ENCODE results near the gene SOX1.

Gene SOX1

DNA sequence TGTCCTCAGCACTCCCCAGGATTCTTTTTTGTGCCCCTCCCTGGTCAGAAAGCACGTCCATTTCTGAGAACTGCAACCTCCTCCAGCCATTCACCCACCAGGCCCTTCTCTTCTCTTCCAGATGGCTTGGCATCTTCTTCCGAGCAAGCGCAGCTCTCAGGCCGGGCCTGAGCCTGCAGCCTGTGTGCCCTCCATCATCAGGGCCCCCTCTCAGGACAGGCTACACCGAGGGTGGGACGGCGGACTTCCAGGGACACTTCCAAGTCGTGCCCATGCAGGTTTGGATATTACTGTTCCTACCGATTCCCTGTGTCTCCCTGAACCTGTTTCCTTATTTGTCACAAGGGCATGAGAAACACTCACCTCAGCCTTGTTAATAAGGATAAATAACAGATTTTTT lies 28.4 kb downstream of the SOX1 start:
- ChIA-PET CTCF (no interaction called here), POLR2A (no interaction called here)

DNA sequence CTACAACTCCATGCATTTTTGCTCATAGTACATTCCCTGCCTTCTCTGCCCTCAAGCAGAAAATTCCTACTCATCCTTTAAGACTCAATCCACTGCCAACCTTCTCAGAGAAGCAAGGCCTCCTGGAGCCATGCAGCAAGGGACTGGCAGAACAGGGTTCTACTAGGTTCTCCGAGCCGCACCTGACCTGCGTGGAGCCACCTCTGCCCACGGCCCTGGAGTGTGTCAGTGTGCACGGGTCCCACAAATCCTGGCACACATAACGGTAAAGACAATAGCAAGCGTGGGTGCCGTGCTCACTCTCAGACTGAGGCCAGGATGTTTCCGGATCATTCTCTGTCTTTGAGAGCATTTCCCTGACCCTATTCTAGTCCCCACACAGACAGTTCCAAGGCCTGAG lies 30.0 kb downstream of the SOX1 start:
- Histone ChIP-seq H3K36me3 (ENCODE audit: control insufficient read depth in 2 of 2, insufficient read depth in 1 of 2, low read length in 2 of 2) (no peaks in the 10 kb centered on the region), H3K27ac (ENCODE audit: extremely low read depth, low read depth, low read length) (no peak overlapping the region), H3K4me3 (ENCODE audit: low read depth, low read length) (no peak overlapping the region), H3K4me1 (ENCODE audit: control insufficient read depth, insufficient read depth, low read length) (no peaks in the 10 kb centered on the region; the same call in 1 of the 2 replicates), H3K9me3 (ENCODE audit: control insufficient read depth, insufficient read depth, low read depth, low read length) (no peaks in the 10 kb centered on the region)
- TF ChIP-seq FEZF1 (tag by site-specific recombination; IDR thresholded peaks at IDR 0.05) = no peak
- TF ChIP-seq, protein P1, sequence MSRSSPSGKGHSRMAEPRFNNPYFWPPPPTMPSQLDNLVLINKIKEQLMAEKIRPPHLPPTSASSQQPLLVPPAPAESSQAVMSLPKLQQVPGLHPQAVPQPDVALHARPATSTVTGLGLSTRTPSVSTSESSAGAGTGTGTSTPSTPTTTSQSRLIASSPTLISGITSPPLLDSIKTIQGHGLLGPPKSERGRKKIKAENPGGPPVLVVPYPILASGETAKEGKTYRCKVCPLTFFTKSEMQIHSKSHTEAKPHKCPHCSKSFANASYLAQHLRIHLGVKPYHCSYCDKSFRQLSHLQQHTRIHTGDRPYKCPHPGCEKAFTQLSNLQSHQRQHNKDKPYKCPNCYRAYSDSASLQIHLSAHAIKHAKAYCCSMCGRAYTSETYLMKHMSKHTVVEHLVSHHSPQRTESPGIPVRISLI (tag by site-specific recombination; IDR thresholded peaks at IDR 0.05) = no peak
- TF ChIP-seq ZNF2 (tag by site-specific recombination; IDR thresholded peaks at IDR 0.05) = no peak
- TF ChIP-seq ZNF473 (tag by site-specific recombination; IDR thresholded peaks at IDR 0.05) = no peak
- no peak for TF ChIP-seq ZNF292 (tag by site-specific recombination; IDR thresholded peaks at IDR 0.05; ENCODE audit: borderline replicate concordance, low read depth)
- no peak for TF ChIP-seq ZNF600 (tag by site-specific recombination; IDR thresholded peaks at IDR 0.05)
- TF ChIP-seq ZFP37 (tag by site-specific recombination; IDR thresholded peaks at IDR 0.05) = no peak
- no peak for TF ChIP-seq ZNF398 (tag by site-specific recombination; IDR thresholded peaks at IDR 0.05)
- TF ChIP-seq ZNF510 (tag by site-specific recombination; IDR thresholded peaks at IDR 0.05; ENCODE audit: insufficient replicate concordance) = no peak
- TF ChIP-seq ZNF692 (tag by site-specific recombination; IDR thresholded peaks at IDR 0.05) = no peak
- ChIA-PET CTCF (no interaction called here), POLR2A (no interaction called here)

More for the DNA sequence above, 28.4 kb downstream of the SOX1 start:
- H3K27ac ChIP-seq (ENCODE audit: extremely low read depth, low read depth, low read length) = no peak overlapping the region
- H3K4me1 ChIP-seq (ENCODE audit: control insufficient read depth, insufficient read depth, low read length) = no peaks in the 10 kb centered on the region
- TF ChIP-seq GLIS1 (tag by site-specific recombination; IDR thresholded peaks at IDR 0.05) (no peak), ZNF138 (tag by site-specific recombination; IDR thresholded peaks at IDR 0.05; ENCODE audit: borderline replicate concordance) (no peak), OSR2 (tag by site-specific recombination; IDR thresholded peaks at IDR 0.05) (no peak), ZBTB20 (tag by site-specific recombination; IDR thresholded peaks at IDR 0.05) (no peak)
- H3K4me3 ChIP-seq (ENCODE audit: low read depth, low read length) = no peak overlapping the region
- H3K9me3 ChIP-seq (ENCODE audit: control insufficient read depth, insufficient read depth, low read depth, low read length) = no peaks in the 10 kb centered on the region
- H3K36me3 ChIP-seq (ENCODE audit: control insufficient read depth in 2 of 2, insufficient read depth in 1 of 2, low read length in 2 of 2) = no peaks in the 10 kb centered on the region

- no peaks in the 10 kb centered on the region for H3K36me3 ChIP-seq (ENCODE audit: control insufficient read depth in 2 of 2, insufficient read depth in 1 of 2, low read length in 2 of 2)
- POLR2A ChIA-PET = no interaction called here
- CTCF ChIA-PET = interaction anchor here (0.7 kb wide), 1 partner anchor 169 kb away, joined by 3 read pairs; no protein-coding TSS in a partner anchor
- H3K4me3 ChIP-seq (ENCODE audit: low read depth, low read length) = no peak overlapping the region
- no peak overlapping the region for H3K27ac ChIP-seq (ENCODE audit: extremely low read depth, low read depth, low read length)
- peaks cover 3% of the 10 kb centered on the region for H3K4me1 ChIP-seq (ENCODE audit: control insufficient read depth, insufficient read depth, low read length)
- no peaks in the 10 kb centered on the region for H3K9me3 ChIP-seq (ENCODE audit: control insufficient read depth, insufficient read depth, low read depth, low read length)
- peak; percentile 21; the same call in 1 of the 2 replicates for TF ChIP-seq IKZF3 (tag by site-specific recombination; IDR thresholded peaks at IDR 0.05)
- TF ChIP-seq, protein P2, sequence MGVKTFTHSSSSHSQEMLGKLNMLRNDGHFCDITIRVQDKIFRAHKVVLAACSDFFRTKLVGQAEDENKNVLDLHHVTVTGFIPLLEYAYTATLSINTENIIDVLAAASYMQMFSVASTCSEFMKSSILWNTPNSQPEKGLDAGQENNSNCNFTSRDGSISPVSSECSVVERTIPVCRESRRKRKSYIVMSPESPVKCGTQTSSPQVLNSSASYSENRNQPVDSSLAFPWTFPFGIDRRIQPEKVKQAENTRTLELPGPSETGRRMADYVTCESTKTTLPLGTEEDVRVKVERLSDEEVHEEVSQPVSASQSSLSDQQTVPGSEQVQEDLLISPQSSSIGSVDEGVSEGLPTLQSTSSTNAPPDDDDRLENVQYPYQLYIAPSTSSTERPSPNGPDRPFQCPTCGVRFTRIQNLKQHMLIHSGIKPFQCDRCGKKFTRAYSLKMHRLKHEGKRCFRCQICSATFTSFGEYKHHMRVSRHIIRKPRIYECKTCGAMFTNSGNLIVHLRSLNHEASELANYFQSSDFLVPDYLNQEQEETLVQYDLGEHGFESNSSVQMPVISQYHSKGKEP (tag by site-specific recombination; IDR thresholded peaks at IDR 0.05) = peak; percentile 67
- TF ChIP-seq ZBTB8A (tag by site-specific recombination; IDR thresholded peaks at IDR 0.05) = peak; percentile 52
- no peak for TF ChIP-seq ZFP37 (tag by site-specific recombination; IDR thresholded peaks at IDR 0.05)
- TF ChIP-seq TRIM28 (IDR thresholded peaks at IDR 0.05; ENCODE audit: borderline replicate concordance, low read length) = 0 out of 2 replicates have a peak, but pooled peaks have one; percentile 8
- TF ChIP-seq ZNF555 (tag by site-specific recombination; conservative IDR thresholded peaks at IDR 0.05) = no peak
- peak; percentile 57; the same call in 1 of the 2 replicates for TF ChIP-seq ZEB2 (tag by site-specific recombination; IDR thresholded peaks at IDR 0.05)
- peak; percentile 72 for TF ChIP-seq OSR2 (tag by site-specific recombination; IDR thresholded peaks at IDR 0.05)
- TF ChIP-seq ZNF677 (tag by site-specific recombination; IDR thresholded peaks at IDR 0.05) = 0 out of 2 replicates have a peak, but pooled peaks have one; percentile 3
- TF ChIP-seq, protein P3, sequence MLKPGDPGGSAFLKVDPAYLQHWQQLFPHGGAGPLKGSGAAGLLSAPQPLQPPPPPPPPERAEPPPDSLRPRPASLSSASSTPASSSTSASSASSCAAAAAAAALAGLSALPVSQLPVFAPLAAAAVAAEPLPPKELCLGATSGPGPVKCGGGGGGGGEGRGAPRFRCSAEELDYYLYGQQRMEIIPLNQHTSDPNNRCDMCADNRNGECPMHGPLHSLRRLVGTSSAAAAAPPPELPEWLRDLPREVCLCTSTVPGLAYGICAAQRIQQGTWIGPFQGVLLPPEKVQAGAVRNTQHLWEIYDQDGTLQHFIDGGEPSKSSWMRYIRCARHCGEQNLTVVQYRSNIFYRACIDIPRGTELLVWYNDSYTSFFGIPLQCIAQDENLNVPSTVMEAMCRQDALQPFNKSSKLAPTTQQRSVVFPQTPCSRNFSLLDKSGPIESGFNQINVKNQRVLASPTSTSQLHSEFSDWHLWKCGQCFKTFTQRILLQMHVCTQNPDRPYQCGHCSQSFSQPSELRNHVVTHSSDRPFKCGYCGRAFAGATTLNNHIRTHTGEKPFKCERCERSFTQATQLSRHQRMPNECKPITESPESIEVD (tag by site-specific recombination; IDR thresholded peaks at IDR 0.05) = 0 out of 2 replicates have a peak, but pooled peaks have one; percentile 37
- 0 out of 2 replicates have a peak, but pooled peaks have one; percentile 4 for TF ChIP-seq GLI2 (tag by site-specific recombination; IDR thresholded peaks at IDR 0.05; ENCODE audit: borderline replicate concordance, low read depth)
- peak; percentile 70; the same call in 1 of the 2 replicates for TF ChIP-seq TCF7L2 (IDR thresholded peaks at IDR 0.05; ENCODE audit: borderline replicate concordance, low read depth, low read length)
Measured at GRCh38 chr13:112097770-112098169, 30.8 kb downstream of the SOX1 start.
